ENCODE results near the gene FUOM. TPM values are rescaled to one million over a fixed set of nuclear protein-coding genes. Genes with fewer than 3 reads are reported as not detected.

Gene FUOM
- 16.2 TPM for polyA plus RNA-seq (2013, experiment 1 of 2)
- polyA plus RNA-seq (2013, experiment 2 of 2) = 16.5 TPM

DNA sequence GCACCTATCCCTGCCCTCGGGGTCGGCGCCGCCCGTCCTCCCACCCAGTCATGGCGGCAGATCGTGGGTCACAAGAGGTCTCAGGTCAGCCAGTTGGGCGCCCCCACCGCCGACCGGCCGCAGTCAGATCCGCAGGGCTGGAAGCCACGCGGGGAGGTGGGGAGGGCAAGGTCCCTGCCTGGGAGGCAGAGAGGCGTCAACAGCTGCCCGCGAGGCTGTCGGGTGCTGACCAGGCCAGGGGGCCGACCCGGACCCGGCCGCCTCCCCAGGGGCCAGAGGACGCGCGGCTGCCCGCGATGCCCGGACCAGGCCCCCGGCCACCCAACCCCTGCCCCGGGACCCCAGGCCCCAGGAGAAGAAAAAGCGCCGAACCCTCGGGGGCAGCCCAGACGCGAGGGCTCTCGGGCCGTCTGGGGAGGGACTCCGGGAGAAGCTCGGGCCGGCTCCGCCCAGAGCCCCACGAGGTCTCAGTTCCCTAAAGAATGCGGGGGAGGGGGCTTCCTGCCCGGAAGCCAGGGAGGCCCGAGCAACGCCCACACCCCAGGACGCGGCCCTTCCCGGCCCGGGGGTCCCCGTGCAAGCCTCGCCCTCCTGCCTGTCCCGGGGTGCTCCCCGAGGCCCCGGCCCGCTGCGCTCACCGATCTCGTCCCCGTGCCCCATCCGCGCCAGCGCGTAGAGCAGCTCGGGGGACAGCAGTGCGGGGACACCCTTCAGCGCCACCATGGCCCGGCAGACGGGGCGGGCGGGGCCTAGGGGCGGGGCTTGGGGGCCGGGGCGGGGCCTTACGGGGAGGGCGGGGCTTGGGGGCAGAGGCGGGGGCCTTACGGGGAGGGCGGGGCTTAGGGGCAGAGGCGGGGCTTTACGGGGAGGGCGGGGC, at the start of gene FUOM:
Gene FUOM, minus strand, starts transcription at position 735 of the 877 bp plus-strand sequence. Its CDS starts 12 bp downstream, at position 723.
- Histone ChIP-seq H3K27me3 (ENCODE audit: control insufficient read depth in 3 of 3, insufficient read depth in 3 of 3, low read depth in 1 of 3, low read length in 3 of 3) (peaks cover 0 to 2% (median 0%) of the 10 kb centered on the region in 3 experiments), H3K18ac (ENCODE audit: low read length) (peak within 1 kb of the TSS; percentile 99), H3K36me3 (replicated peaks in 1 of 2; ENCODE audit: control insufficient read depth in 2 of 2, insufficient read depth in 2 of 2, low read length in 2 of 2) (peaks cover 12 to 13% of the 10 kb centered on the region in 2 donors), H2AK5ac (ENCODE audit: low read depth, low read length) (peak within 1 kb of the TSS; percentile 100), H4K91ac (ENCODE audit: low read depth, low read length, poor library complexity) (peak within 1 kb of the TSS; percentile 53), H3K4me2 (ENCODE audit: insufficient read depth, low read length, poor library complexity, severe bottlenecking) (peak within 1 kb of the TSS; percentile 91), H2BK15ac (ENCODE audit: low read length) (peak within 1 kb of the TSS; percentile 92), H3K4me3 (ENCODE audit: low read length in 2 of 2) (peak within 1 kb of the TSS; percentile 61 to 91), H4K8ac (ENCODE audit: low read depth, low read length) (peak within 1 kb of the TSS; percentile 43), H2BK120ac (ENCODE audit: low read depth, low read length) (peak within 1 kb of the TSS; percentile 72), H3K14ac (ENCODE audit: low read length) (peak within 1 kb of the TSS; percentile 84), H3K79me1 (ENCODE audit: low read depth, low read length) (peaks cover 9% of the 10 kb centered on the region), H3K9me3 (replicated peaks in 1 of 2; ENCODE audit: control insufficient read depth in 2 of 2, insufficient read depth in 1 of 2, low read depth in 1 of 2, low read length in 2 of 2) (peaks cover 0 to 6% of the 10 kb centered on the region in 2 donors), H3K9ac (ENCODE audit: low read depth, low read length, poor library complexity) (peak within 1 kb of the TSS; percentile 95), H3K4me1 (ENCODE audit: control insufficient read depth in 2 of 2, insufficient read depth in 1 of 2, low read depth in 1 of 2, low read length in 2 of 2) (peaks cover 0 to 6% of the 10 kb centered on the region in 2 donors), H3K4ac (ENCODE audit: low read length) (peak within 1 kb of the TSS; percentile 93), H3K23ac (ENCODE audit: low read depth, low read length, poor library complexity) (peak within 1 kb of the TSS; percentile 99), H2BK12ac (ENCODE audit: low read length) (peak within 1 kb of the TSS; percentile 58), H3K27ac (replicated peaks; ENCODE audit: low read length) (no peak within 1 kb of the TSS), H2BK5ac (ENCODE audit: low read length) (peak within 1 kb of the TSS; percentile 66), H2AFZ (ENCODE audit: low read length) (peak within 1 kb of the TSS; percentile 84)
- peak; percentile 74 for DNase-seq (ENCODE audit: low spot score)
- no CpG with 5 or more reads among the region's 83 CpGs for WGBS, 2 donors (ENCODE audit: extremely low coverage in 2 of 2, insufficient read length in 2 of 2, insufficient replicate concordance in 1 of 2)

- Histone ChIP-seq H3K4ac (ENCODE audit: low read length) (no peak overlapping the region), H3K23ac (ENCODE audit: low read depth, low read length, poor library complexity) (no peak overlapping the region), H2BK120ac (ENCODE audit: low read depth, low read length) (no peak overlapping the region), H2AK5ac (ENCODE audit: low read depth, low read length) (no peak overlapping the region), H3K4me2 (ENCODE audit: insufficient read depth, low read length, poor library complexity, severe bottlenecking) (no peak overlapping the region), H3K18ac (ENCODE audit: low read length) (no peak overlapping the region), H3K36me3 (replicated peaks in 1 of 2; ENCODE audit: control insufficient read depth in 2 of 2, insufficient read depth in 2 of 2, low read length in 2 of 2) (peaks cover 26 to 97% of the 10 kb centered on the region in 2 donors), H3K79me1 (ENCODE audit: low read depth, low read length) (peaks cover 10% of the 10 kb centered on the region), H3K14ac (ENCODE audit: low read length) (no peak overlapping the region), H3K9me3 (replicated peaks in 1 of 2; ENCODE audit: control insufficient read depth in 2 of 2, insufficient read depth in 1 of 2, low read depth in 1 of 2, low read length in 2 of 2) (peaks cover 2 to 36% of the 10 kb centered on the region in 2 donors), H3K4me3 (ENCODE audit: low read length in 2 of 2) (no peak overlapping the region), H4K91ac (ENCODE audit: low read depth, low read length, poor library complexity) (no peak overlapping the region), H3K4me1 (ENCODE audit: control insufficient read depth in 2 of 2, insufficient read depth in 1 of 2, low read depth in 1 of 2, low read length in 2 of 2) (no peaks in the 10 kb centered on the region), H4K8ac (ENCODE audit: low read depth, low read length) (no peak overlapping the region), H2AFZ (ENCODE audit: low read length) (no peak overlapping the region), H2BK15ac (ENCODE audit: low read length) (no peak overlapping the region), H2BK5ac (ENCODE audit: low read length) (no peak overlapping the region), H3K27ac (replicated peaks; ENCODE audit: low read length) (no peak overlapping the region), H3K27me3 (ENCODE audit: control insufficient read depth in 3 of 3, insufficient read depth in 3 of 3, low read depth in 1 of 3, low read length in 3 of 3) (peaks cover 0 to 2% (median 0%) of the 10 kb centered on the region in 3 experiments), H3K9ac (ENCODE audit: low read depth, low read length, poor library complexity) (no peak overlapping the region), H2BK12ac (ENCODE audit: low read length) (no peak overlapping the region)
- no peak for DNase-seq (ENCODE audit: low spot score)
- no CpG with 5 or more reads among the region's 8 CpGs for WGBS, 2 donors (ENCODE audit: extremely low coverage in 2 of 2, insufficient read length in 2 of 2, insufficient replicate concordance in 1 of 2)
Measured at GRCh38 chr10:133405844-133406527, 48.2 kb upstream of the FUOM start.

DNA sequence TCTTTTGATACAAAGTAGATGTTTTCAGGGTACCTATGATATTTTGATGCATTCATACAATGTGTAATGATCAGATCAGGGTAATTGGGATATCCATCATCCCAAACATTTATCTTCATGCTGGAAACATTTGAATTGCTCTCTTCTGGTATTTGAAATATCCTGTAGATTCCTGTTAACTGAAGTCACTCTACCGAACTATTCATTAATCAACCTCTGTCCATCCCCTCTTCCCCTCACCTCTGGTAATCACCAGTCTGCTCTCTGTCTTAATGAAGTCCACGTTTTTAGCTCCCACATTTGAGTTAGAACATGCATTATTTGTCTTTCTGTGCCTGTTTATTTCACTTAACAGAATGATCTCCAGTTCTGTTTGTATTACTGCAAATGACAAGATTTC, 47.5 kb upstream of the FUOM start:
- H3K36me3 ChIP-seq (replicated peaks in 1 of 2; ENCODE audit: control insufficient read depth in 2 of 2, insufficient read depth in 2 of 2, low read length in 2 of 2) = peaks cover 28 to 97% of the 10 kb centered on the region in 2 donors
- H3K18ac ChIP-seq (ENCODE audit: low read length) = no peak overlapping the region
- no peak overlapping the region for H3K27ac ChIP-seq (replicated peaks; ENCODE audit: low read length)
- H3K4me2 ChIP-seq (ENCODE audit: insufficient read depth, low read length, poor library complexity, severe bottlenecking) = no peak overlapping the region
- H2AK5ac ChIP-seq (ENCODE audit: low read depth, low read length) = no peak overlapping the region
- peaks cover 0 to 2% (median 0%) of the 10 kb centered on the region in 3 experiments for H3K27me3 ChIP-seq (ENCODE audit: control insufficient read depth in 3 of 3, insufficient read depth in 3 of 3, low read depth in 1 of 3, low read length in 3 of 3)
- H4K91ac ChIP-seq (ENCODE audit: low read depth, low read length, poor library complexity) = no peak overlapping the region
- no peak overlapping the region for H3K4me3 ChIP-seq (ENCODE audit: low read length in 2 of 2)
- no peak overlapping the region for H4K8ac ChIP-seq (ENCODE audit: low read depth, low read length)
- H3K23ac ChIP-seq (ENCODE audit: low read depth, low read length, poor library complexity) = no peak overlapping the region
- no peak overlapping the region for H2BK120ac ChIP-seq (ENCODE audit: low read depth, low read length)
- DNase-seq (ENCODE audit: low spot score) = no peak
- no peak overlapping the region for H3K14ac ChIP-seq (ENCODE audit: low read length)
- no peak overlapping the region for H2BK5ac ChIP-seq (ENCODE audit: low read length)
- no CpG with 5 or more reads among the region's 2 CpGs for WGBS, 2 donors (ENCODE audit: extremely low coverage in 2 of 2, insufficient read length in 2 of 2, insufficient replicate concordance in 1 of 2)
- H3K4ac ChIP-seq (ENCODE audit: low read length) = no peak overlapping the region
- H3K79me1 ChIP-seq (ENCODE audit: low read depth, low read length) = peaks cover 10% of the 10 kb centered on the region
- no peak overlapping the region for H3K9ac ChIP-seq (ENCODE audit: low read depth, low read length, poor library complexity)
- peaks cover 2 to 29% of the 10 kb centered on the region in 2 donors for H3K9me3 ChIP-seq (replicated peaks in 1 of 2; ENCODE audit: control insufficient read depth in 2 of 2, insufficient read depth in 1 of 2, low read depth in 1 of 2, low read length in 2 of 2)
- H3K4me1 ChIP-seq (ENCODE audit: control insufficient read depth in 2 of 2, insufficient read depth in 1 of 2, low read depth in 1 of 2, low read length in 2 of 2) = no peaks in the 10 kb centered on the region
- no peak overlapping the region for H2AFZ ChIP-seq (ENCODE audit: low read length)
- no peak overlapping the region for H2BK15ac ChIP-seq (ENCODE audit: low read length)
- no peak overlapping the region for H2BK12ac ChIP-seq (ENCODE audit: low read length)

GRCh38 chr10:133403784-133404183, 46.0 kb upstream of the FUOM start:
- no peak overlapping the region for H3K4me3 ChIP-seq (ENCODE audit: low read length in 2 of 2)
- peaks cover 27 to 97% of the 10 kb centered on the region in 2 donors for H3K36me3 ChIP-seq (replicated peaks in 1 of 2; ENCODE audit: control insufficient read depth in 2 of 2, insufficient read depth in 2 of 2, low read length in 2 of 2)
- H2BK120ac ChIP-seq (ENCODE audit: low read depth, low read length) = no peak overlapping the region
- H2BK5ac ChIP-seq (ENCODE audit: low read length) = no peak overlapping the region
- no peak overlapping the region for H3K4ac ChIP-seq (ENCODE audit: low read length)
- no peak overlapping the region for H3K14ac ChIP-seq (ENCODE audit: low read length)
- peaks cover 10% of the 10 kb centered on the region for H3K79me1 ChIP-seq (ENCODE audit: low read depth, low read length)
- no peak overlapping the region for H4K91ac ChIP-seq (ENCODE audit: low read depth, low read length, poor library complexity)
- no peak overlapping the region for H4K8ac ChIP-seq (ENCODE audit: low read depth, low read length)
- H2AK5ac ChIP-seq (ENCODE audit: low read depth, low read length) = no peak overlapping the region
- H2BK12ac ChIP-seq (ENCODE audit: low read length) = no peak overlapping the region
- H3K27ac ChIP-seq (replicated peaks; ENCODE audit: low read length) = no peak overlapping the region
- no peak overlapping the region for H3K4me2 ChIP-seq (ENCODE audit: insufficient read depth, low read length, poor library complexity, severe bottlenecking)
- WGBS, 2 donors (ENCODE audit: extremely low coverage in 2 of 2, insufficient read length in 2 of 2, insufficient replicate concordance in 1 of 2) = no CpG with 5 or more reads among the region's 5 CpGs
- H3K4me1 ChIP-seq (ENCODE audit: control insufficient read depth in 2 of 2, insufficient read depth in 1 of 2, low read depth in 1 of 2, low read length in 2 of 2) = no peaks in the 10 kb centered on the region
- no peak for DNase-seq (ENCODE audit: low spot score)
- H3K23ac ChIP-seq (ENCODE audit: low read depth, low read length, poor library complexity) = no peak overlapping the region
- no peak overlapping the region for H2AFZ ChIP-seq (ENCODE audit: low read length)
- H3K9me3 ChIP-seq (replicated peaks in 1 of 2; ENCODE audit: control insufficient read depth in 2 of 2, insufficient read depth in 1 of 2, low read depth in 1 of 2, low read length in 2 of 2) = peaks cover 0 to 14% of the 10 kb centered on the region in 2 donors
- H3K18ac ChIP-seq (ENCODE audit: low read length) = no peak overlapping the region
- peaks cover 0 to 2% (median 0%) of the 10 kb centered on the region in 3 experiments for H3K27me3 ChIP-seq (ENCODE audit: control insufficient read depth in 3 of 3, insufficient read depth in 3 of 3, low read depth in 1 of 3, low read length in 3 of 3)
- no peak overlapping the region for H2BK15ac ChIP-seq (ENCODE audit: low read length)
- no peak overlapping the region for H3K9ac ChIP-seq (ENCODE audit: low read depth, low read length, poor library complexity)

All from neuronal stem cell (in vitro differentiated cells).